ENCODE results near the gene CCDC187. TPM values are rescaled to one million over a fixed set of nuclear protein-coding genes. Genes with fewer than 3 reads are reported as not detected.
"Not testable (repeated sequence)": the region's sequence is repeated elsewhere in the genome, so short reads cannot be mapped to it uniquely, and the experiment has no call there.

CCDC187 gene
- total RNA-seq, 2 donors from 2014 or later, result 0.02 TPM; not detected in 1

- H3K36me3 Mint-ChIP-seq, result peaks cover 7 to 9% of the 10 kb centered on the region in 2 donors
- H3K9me3 Mint-ChIP-seq, result no peaks in the 10 kb centered on the region
- DNase-seq (ENCODE audit: low spot score in 2 of 2), result no peak
- no peak for ATAC-seq
- H3K27ac Mint-ChIP-seq, result peak overlapping the region in 1 of 2 donors; percentile 36
Measured at GRCh38 chr9:136241542-136241941, 62.4 kb downstream of the CCDC187 start.

- DNase-seq (ENCODE audit: low spot score in 2 of 2), result no peak
- no peaks in the 10 kb centered on the region for H3K9me3 Mint-ChIP-seq
- H3K36me3 Mint-ChIP-seq, result peaks cover 7 to 9% of the 10 kb centered on the region in 2 donors
- no peak for ATAC-seq
- H3K27ac Mint-ChIP-seq, result peak overlapping the region; percentile 36
Measured at GRCh38 chr9:136240941-136241340, 63.0 kb downstream of the CCDC187 start.

- Mint-ChIP-seq H3K27ac (no peak overlapping the region), H3K9me3 (no peaks in the 10 kb centered on the region), H3K36me3 (peaks cover 5 to 6% of the 10 kb centered on the region in 2 donors)
- ATAC-seq (no peak), DNase-seq (ENCODE audit: low spot score in 2 of 2) (no peak)
Measured at GRCh38 chr9:136239983-136240330, 63.9 kb downstream of the CCDC187 start.

GRCh38 chr9:136239135-136239982, 64.5 kb downstream of the CCDC187 start:
- Mint-ChIP-seq H3K9me3 (no peaks in the 10 kb centered on the region), H3K36me3 (peaks cover 0 to under 1% of the 10 kb centered on the region in 2 donors), H3K27ac (peak overlapping the region; percentile 44 to 64)
- no peak for DNase-seq (ENCODE audit: low spot score in 2 of 2)
- no peak for ATAC-seq

GRCh38 chr9:136238342-136238732, 65.6 kb downstream of the CCDC187 start:
- no peak for ATAC-seq
- H3K27ac Mint-ChIP-seq, result peak overlapping the region; percentile 64 to 69
- no peaks in the 10 kb centered on the region for H3K9me3 Mint-ChIP-seq
- DNase-seq (ENCODE audit: low spot score in 2 of 2), result no peak
- H3K36me3 Mint-ChIP-seq, result no peaks in the 10 kb centered on the region

GRCh38 chr9:136237486-136238341, 66.2 kb downstream of the CCDC187 start:
- no peak for ATAC-seq
- Mint-ChIP-seq H3K36me3 (no peaks in the 10 kb centered on the region), H3K27ac (no peak overlapping the region), H3K9me3 (no peaks in the 10 kb centered on the region)
- no peak for DNase-seq (ENCODE audit: low spot score in 2 of 2)

GRCh38 chr9:136236471-136237410, 67.2 kb downstream of the CCDC187 start:
- ATAC-seq; H3K27ac Mint-ChIP-seq; DNase-seq (ENCODE audit: low spot score in 2 of 2); H3K36me3 Mint-ChIP-seq; H3K9me3 Mint-ChIP-seq: not testable (repeated sequence)

- no peak for DNase-seq (ENCODE audit: low spot score in 2 of 2)
- Mint-ChIP-seq H3K27ac (no peak overlapping the region), H3K9me3 (no peaks in the 10 kb centered on the region), H3K36me3 (no peaks in the 10 kb centered on the region)
- ATAC-seq, result no peak
Measured at GRCh38 chr9:136235709-136236455, 68.0 kb downstream of the CCDC187 start.

GRCh38 chr9:136235171-136235570, 68.7 kb downstream of the CCDC187 start:
- no peaks in the 10 kb centered on the region for H3K9me3 Mint-ChIP-seq

GRCh38 chr9:136234597-136234996, 69.3 kb downstream of the CCDC187 start:
- no peak for ATAC-seq
- DNase-seq (ENCODE audit: low spot score in 2 of 2), result no peak
- no peaks in the 10 kb centered on the region for H3K9me3 Mint-ChIP-seq
- peak overlapping the region; percentile 36 to 48 for H3K27ac Mint-ChIP-seq
- H3K36me3 Mint-ChIP-seq, result no peaks in the 10 kb centered on the region

More at GRCh38 chr9:136235171-136235570, 68.7 kb downstream of the CCDC187 start:
- H3K27ac Mint-ChIP-seq, result peak overlapping the region in 1 of 2 donors; percentile 48
- no peak for ATAC-seq
- H3K36me3 Mint-ChIP-seq, result no peaks in the 10 kb centered on the region
- no peak for DNase-seq (ENCODE audit: low spot score in 2 of 2)

GRCh38 chr9:136233868-136234267, 70.0 kb downstream of the CCDC187 start:
- H3K27ac Mint-ChIP-seq, result peak overlapping the region in 1 of 2 donors; percentile 48
- no peaks in the 10 kb centered on the region for H3K36me3 Mint-ChIP-seq
- no peaks in the 10 kb centered on the region for H3K9me3 Mint-ChIP-seq

GRCh38 chr9:136233411-136233810, 70.5 kb downstream of the CCDC187 start:
- DNase-seq (ENCODE audit: low spot score in 2 of 2), result no peak
- peak in 1 of 2 donors; percentile 21 for ATAC-seq
- no peaks in the 10 kb centered on the region for H3K9me3 Mint-ChIP-seq
- H3K27ac Mint-ChIP-seq, result peak overlapping the region; percentile 48 to 78
- no peaks in the 10 kb centered on the region for H3K36me3 Mint-ChIP-seq

More at GRCh38 chr9:136233868-136234267, 70.0 kb downstream of the CCDC187 start:
- DNase-seq (ENCODE audit: low spot score in 2 of 2) (no peak), ATAC-seq (no peak)

GRCh38 chr9:136232969-136233368, 70.9 kb downstream of the CCDC187 start:
- Mint-ChIP-seq H3K27ac (peak overlapping the region; percentile 48 to 81), H3K9me3 (no peaks in the 10 kb centered on the region), H3K36me3 (no peaks in the 10 kb centered on the region)
- DNase-seq (ENCODE audit: low spot score in 2 of 2), result no peak
- ATAC-seq, result no peak

GRCh38 chr9:136231478-136232297, 72.2 kb downstream of the CCDC187 start:
- DNase-seq (ENCODE audit: low spot score in 2 of 2), result peak in 1 of 2 donors; percentile 19
- no peaks in the 10 kb centered on the region for H3K9me3 Mint-ChIP-seq
- H3K36me3 Mint-ChIP-seq, result no peaks in the 10 kb centered on the region
- ATAC-seq, result peak; percentile 81 to 84
- H3K27ac Mint-ChIP-seq, result peak overlapping the region; percentile 81 to 84

GRCh38 chr9:136230773-136231172, 73.1 kb downstream of the CCDC187 start:
- H3K27ac Mint-ChIP-seq, result peak overlapping the region in 1 of 2 donors; percentile 38
- no peak for ATAC-seq
- H3K9me3 Mint-ChIP-seq, result no peaks in the 10 kb centered on the region
- DNase-seq (ENCODE audit: low spot score in 2 of 2), result no peak
- H3K36me3 Mint-ChIP-seq, result no peaks in the 10 kb centered on the region

Data from activated naive CD4-positive, alpha-beta T cell treated with anti-CD3 and anti-CD28 coated beads, Interleukin-2, amount 50 U/mL, for 72 hours (primary cell).